Vagina (tissue), 2 donors: ENCODE measurements around the gene TLE3. TPM values are rescaled to one million over a fixed set of nuclear protein-coding genes. Genes with fewer than 3 reads are reported as not detected.

Experiments
- DNase-seq, 2 donors: peaks; one replicate each; pipeline ENCODE4 v3.0.0-alpha.2; 2017; ENCODE audit errors: extremely low spot score in 2 of 2
- H3K27ac ChIP-seq: fragments of 200-600 bp; sonication (generic); one replicate; pipeline ENCODE4 v1.5.1; 2019
- H3K27me3 ChIP-seq: fragments of 200-600 bp; sonication (generic); one replicate; pipeline ENCODE4 v1.5.1; 2019
- H3K36me3 ChIP-seq, 2 donors: fragments of 200-600 bp; sonication (generic); one replicate each; pipeline ENCODE4 v1.5.1; 2017 to 2019
- H3K4me1 ChIP-seq: fragments of 200-600 bp; sonication (generic); one replicate; pipeline ENCODE4 v1.5.1; 2019
- H3K4me3 ChIP-seq, 2 donors: fragments of 200-600 bp; sonication (generic); 1 replicate in 1 of 2; 2 replicates in 1 of 2; pipeline ENCODE4 v1.5.1; 2016 to 2019
- H3K9me3 ChIP-seq: fragments of 200-600 bp; sonication (generic); one replicate; pipeline ENCODE4 v1.5.1; 2019
- CTCF ChIP-seq, 3 experiments: fragments of 450-650 bp in 2 of 3; fragments of 200-600 bp in 1 of 3; sonication (generic) in 1 of 3; IDR thresholded peaks; one replicate each; pipeline ENCODE4 v1.5.1; 2017 to 2019; ENCODE audit warnings: antibody characterized with exemption in 3 of 3, mild to moderate bottlenecking in 2 of 3, moderate library complexity in 2 of 3
- POLR2A ChIP-seq, 2 donors: fragments of 450-650 bp; IDR thresholded peaks; one replicate each; pipeline ENCODE4 v1.6.1; 2017; ENCODE audit warnings: antibody characterized with exemption in 2 of 2, mild to moderate bottlenecking in 2 of 2, moderate library complexity in 2 of 2
- POLR2AphosphoS5 ChIP-seq, 2 donors: sonication (generic); formaldehyde crosslinking; IDR thresholded peaks; one replicate each; pipeline ENCODE4 v1.9.0; 2017; ENCODE audit warnings: antibody characterized with exemption in 2 of 2, mild to moderate bottlenecking in 2 of 2, low read depth in 1 of 2; ENCODE audit not compliant: insufficient read depth in 1 of 2
- intact Hi-C: fragments of 100-400 bp; cut with DNase I; formaldehyde crosslinking; loops from one replicate; pipeline ENCODE4 v1.15.1; 2023
- total RNA-seq: library from RNA; depleted of rRNA; stranded (reverse); fragments of >200 nt; gene quantifications from one replicate; pipeline ENCODE4 v1.2.3, GENCODE V29; 2016

The TLE3 gene
- total RNA-seq, 1 donor from 2014 or later: 64.6 TPM

GRCh38 chr15:70062321-70062956 is 35.3 kb downstream of the TLE3 start:
- no peak for DNase-seq
- no peak overlapping the region for H3K27ac ChIP-seq
- intact Hi-C loops: loop anchor here (5.0 kb wide), 1 partner anchor 35 kb away; the partner anchor contains the start of gene TLE3

GRCh38 chr15:70061696-70062270 is 35.9 kb downstream of the TLE3 start:
- no peak overlapping the region for H3K4me3 ChIP-seq
- H3K4me1 ChIP-seq: peaks cover 36% of the 10 kb centered on the region
- no peak for DNase-seq
- H3K36me3 ChIP-seq: peaks cover 0 to 63% of the 10 kb centered on the region in 2 donors
- no peak overlapping the region for H3K27ac ChIP-seq
- intact Hi-C loops: loop anchor here (5.0 kb wide), 1 partner anchor 36 kb away; the partner anchor contains the start of gene TLE3
- no peaks in the 10 kb centered on the region for H3K9me3 ChIP-seq
- TF ChIP-seq POLR2AphosphoS5 (IDR thresholded peaks at IDR 0.05; ENCODE audit: insufficient read depth in 1 of 2, low read depth in 1 of 2): no peak
- no peak for TF ChIP-seq POLR2A (IDR thresholded peaks at IDR 0.05)
- no peak for TF ChIP-seq CTCF (IDR thresholded peaks at IDR 0.05)
- H3K27me3 ChIP-seq: no peaks in the 10 kb centered on the region

More at GRCh38 chr15:70062321-70062956, 35.3 kb downstream of the TLE3 start:
- H3K36me3 ChIP-seq: peaks cover 0 to 57% of the 10 kb centered on the region in 2 donors
- H3K4me1 ChIP-seq: peaks cover 36% of the 10 kb centered on the region
- H3K9me3 ChIP-seq: no peaks in the 10 kb centered on the region
- H3K27me3 ChIP-seq: no peaks in the 10 kb centered on the region
- H3K4me3 ChIP-seq: no peak overlapping the region
- TF ChIP-seq POLR2AphosphoS5 (IDR thresholded peaks at IDR 0.05; ENCODE audit: insufficient read depth in 1 of 2, low read depth in 1 of 2): peak in 1 of 2 donors; percentile 60
- no peak for TF ChIP-seq POLR2A (IDR thresholded peaks at IDR 0.05)
- TF ChIP-seq CTCF (IDR thresholded peaks at IDR 0.05): no peak

- Histone ChIP-seq H3K9me3 (no peaks in the 10 kb centered on the region), H3K4me1 (peaks cover 36% of the 10 kb centered on the region), H3K27ac (no peak overlapping the region), H3K36me3 (peaks cover 0 to 70% of the 10 kb centered on the region in 2 donors), H3K27me3 (no peaks in the 10 kb centered on the region), H3K4me3 (no peak overlapping the region)
- intact Hi-C loops: loop anchor here (5.0 kb wide), 1 partner anchor 36 kb away; the partner anchor contains the start of gene TLE3
- TF ChIP-seq CTCF (IDR thresholded peaks at IDR 0.05) (no peak), POLR2A (IDR thresholded peaks at IDR 0.05) (no peak), POLR2AphosphoS5 (IDR thresholded peaks at IDR 0.05; ENCODE audit: insufficient read depth in 1 of 2, low read depth in 1 of 2) (no peak)
- DNase-seq: no peak
Measured at GRCh38 chr15:70060993-70061305, 36.8 kb downstream of the TLE3 start.

- H3K4me3 ChIP-seq: no peak overlapping the region
- TF ChIP-seq POLR2AphosphoS5 (IDR thresholded peaks at IDR 0.05; ENCODE audit: insufficient read depth in 1 of 2, low read depth in 1 of 2) (no peak), CTCF (IDR thresholded peaks at IDR 0.05) (no peak), POLR2A (IDR thresholded peaks at IDR 0.05) (no peak)
- no peak for DNase-seq
- H3K4me1 ChIP-seq: peaks cover 32% of the 10 kb centered on the region
- intact Hi-C loops: loop anchor here (5.0 kb wide), 1 partner anchor 37 kb away; the partner anchor contains the start of gene TLE3
- no peak overlapping the region for H3K27ac ChIP-seq
- no peaks in the 10 kb centered on the region for H3K9me3 ChIP-seq
- H3K36me3 ChIP-seq: peaks cover 0 to 70% of the 10 kb centered on the region in 2 donors
- H3K27me3 ChIP-seq: no peaks in the 10 kb centered on the region
Measured at GRCh38 chr15:70060214-70060992, 37.3 kb downstream of the TLE3 start.
